Duodenal mucosa (tissue), 2 donors: ENCODE measurements around the gene JMJD1C.

Source experiments
- H3K27ac ChIP-seq: one replicate; pipeline ENCODE4 v1.7.0; 2013; ENCODE audit warnings: low read depth, low read length
- H3K27me3 ChIP-seq, 2 donors: one replicate each; pipeline ENCODE4 v1.7.0; 2013; ENCODE audit warnings: low read length in 2 of 2, control low read depth in 1 of 2; ENCODE audit not compliant: insufficient read depth in 2 of 2, control insufficient read depth in 1 of 2
- H3K36me3 ChIP-seq, 2 donors: one replicate each; pipeline ENCODE4 v1.7.0; 2013; ENCODE audit warnings: low read length in 2 of 2, control low read depth in 1 of 2; ENCODE audit not compliant: insufficient read depth in 2 of 2, control insufficient read depth in 1 of 2
- H3K4me1 ChIP-seq, 2 donors: one replicate each; pipeline ENCODE4 v1.7.0; 2013; ENCODE audit warnings: low read length in 2 of 2, control low read depth in 1 of 2; ENCODE audit not compliant: insufficient read depth in 2 of 2, control insufficient read depth in 1 of 2
- H3K4me3 ChIP-seq, 2 donors: one replicate each; pipeline ENCODE4 v1.7.0; 2013; ENCODE audit warnings: low read length in 2 of 2, low read depth in 1 of 2
- H3K9ac ChIP-seq, 2 donors: one replicate each; pipeline ENCODE4 v1.7.0; 2013; ENCODE audit warnings: low read length in 2 of 2, low read depth in 1 of 2
- H3K9me3 ChIP-seq, 2 donors: one replicate each; pipeline ENCODE4 v1.7.0; 2013; ENCODE audit warnings: low read length in 2 of 2, control low read depth in 1 of 2; ENCODE audit not compliant: control insufficient read depth in 1 of 2

Gene JMJD1C

GRCh38 chr10:63410633-63411032 is 55.1 kb downstream of the JMJD1C start:
- Histone ChIP-seq H3K4me1 (peaks cover 0 to 3% of the 10 kb centered on the region in 2 donors), H3K36me3 (no peaks in the 10 kb centered on the region), H3K4me3 (no peak overlapping the region), H3K9ac (no peak overlapping the region), H3K27ac (no peak overlapping the region), H3K9me3 (no peaks in the 10 kb centered on the region), H3K27me3 (no peaks in the 10 kb centered on the region)

GRCh38 chr10:63409465-63410027 is 56.2 kb downstream of the JMJD1C start:
- Histone ChIP-seq H3K9ac (no peak overlapping the region), H3K27ac (no peak overlapping the region), H3K4me1 (no peaks in the 10 kb centered on the region)

GRCh38 chr10:63407136-63407662 is 58.6 kb downstream of the JMJD1C start:
- no peaks in the 10 kb centered on the region for H3K4me1 ChIP-seq
- no peak overlapping the region for H3K27ac ChIP-seq
- H3K36me3 ChIP-seq, result no peaks in the 10 kb centered on the region

More at GRCh38 chr10:63409465-63410027, 56.2 kb downstream of the JMJD1C start:
- no peaks in the 10 kb centered on the region for H3K27me3 ChIP-seq
- H3K36me3 ChIP-seq, result no peaks in the 10 kb centered on the region
- no peaks in the 10 kb centered on the region for H3K9me3 ChIP-seq
- H3K4me3 ChIP-seq, result no peak overlapping the region

GRCh38 chr10:63396133-63396761 is 69.5 kb downstream of the JMJD1C start:
- Histone ChIP-seq H3K27me3 (no peaks in the 10 kb centered on the region), H3K36me3 (no peaks in the 10 kb centered on the region), H3K4me1 (no peaks in the 10 kb centered on the region), H3K27ac (no peak overlapping the region), H3K9me3 (no peaks in the 10 kb centered on the region), H3K4me3 (no peak overlapping the region), H3K9ac (no peak overlapping the region)

More at GRCh38 chr10:63407136-63407662, 58.6 kb downstream of the JMJD1C start:
- Histone ChIP-seq H3K9ac (no peak overlapping the region), H3K27me3 (no peaks in the 10 kb centered on the region), H3K4me3 (no peak overlapping the region), H3K9me3 (no peaks in the 10 kb centered on the region)

- no peak overlapping the region for H3K9ac ChIP-seq
- H3K27me3 ChIP-seq, result no peaks in the 10 kb centered on the region
- H3K27ac ChIP-seq, result no peak overlapping the region
- peaks cover 0 to 10% of the 10 kb centered on the region in 2 donors for H3K9me3 ChIP-seq
- no peak overlapping the region for H3K4me3 ChIP-seq
- H3K4me1 ChIP-seq, result peaks cover 0 to 4% of the 10 kb centered on the region in 2 donors
- no peaks in the 10 kb centered on the region for H3K36me3 ChIP-seq
Observed at GRCh38 chr10:63393050-63393449, 72.7 kb downstream of the JMJD1C start.

GRCh38 chr10:63392224-63392623 is 73.6 kb downstream of the JMJD1C start:
- Histone ChIP-seq H3K9ac (no peak overlapping the region), H3K27me3 (no peaks in the 10 kb centered on the region), H3K4me3 (no peak overlapping the region), H3K4me1 (peaks cover 0 to 4% of the 10 kb centered on the region in 2 donors), H3K27ac (no peak overlapping the region), H3K36me3 (no peaks in the 10 kb centered on the region), H3K9me3 (peaks cover 0 to 10% of the 10 kb centered on the region in 2 donors)

- H3K4me1 ChIP-seq, result peaks cover 0 to 4% of the 10 kb centered on the region in 2 donors
- H3K4me3 ChIP-seq, result no peak overlapping the region
- H3K9me3 ChIP-seq, result peaks cover 0 to 10% of the 10 kb centered on the region in 2 donors
- H3K27me3 ChIP-seq, result no peaks in the 10 kb centered on the region
- no peak overlapping the region for H3K9ac ChIP-seq
- H3K27ac ChIP-seq, result no peak overlapping the region
- H3K36me3 ChIP-seq, result no peaks in the 10 kb centered on the region
Observed at GRCh38 chr10:63391812-63392211, 74.0 kb downstream of the JMJD1C start.

GRCh38 chr10:63390521-63390920 is 75.3 kb downstream of the JMJD1C start:
- peaks cover 0 to 9% of the 10 kb centered on the region in 2 donors for H3K4me1 ChIP-seq
- H3K27me3 ChIP-seq, result no peaks in the 10 kb centered on the region

GRCh38 chr10:63388421-63389031 is 77.3 kb downstream of the JMJD1C start:
- H3K4me1 ChIP-seq, result peaks cover 7 to 9% of the 10 kb centered on the region in 2 donors
- H3K27ac ChIP-seq, result no peak overlapping the region
- H3K9me3 ChIP-seq, result peaks cover 0 to 10% of the 10 kb centered on the region in 2 donors
- no peak overlapping the region for H3K9ac ChIP-seq
- peak overlapping the region in 1 of 2 donors; percentile 25 for H3K4me3 ChIP-seq
- H3K27me3 ChIP-seq, result no peaks in the 10 kb centered on the region
- no peaks in the 10 kb centered on the region for H3K36me3 ChIP-seq

More at GRCh38 chr10:63390521-63390920, 75.3 kb downstream of the JMJD1C start:
- H3K9ac ChIP-seq, result no peak overlapping the region
- H3K9me3 ChIP-seq, result peaks cover 0 to 10% of the 10 kb centered on the region in 2 donors
- no peaks in the 10 kb centered on the region for H3K36me3 ChIP-seq
- H3K27ac ChIP-seq, result no peak overlapping the region
- no peak overlapping the region for H3K4me3 ChIP-seq

- no peaks in the 10 kb centered on the region for H3K36me3 ChIP-seq
- no peak overlapping the region for H3K4me3 ChIP-seq
- peaks cover 7 to 9% of the 10 kb centered on the region in 2 donors for H3K4me1 ChIP-seq
- H3K27me3 ChIP-seq, result no peaks in the 10 kb centered on the region
- no peak overlapping the region for H3K9ac ChIP-seq
- no peak overlapping the region for H3K27ac ChIP-seq
- peaks cover 0 to 4% of the 10 kb centered on the region in 2 donors for H3K9me3 ChIP-seq
Observed at GRCh38 chr10:63385254-63385653, 80.5 kb downstream of the JMJD1C start.
